GM08714 (cell line): ENCODE data around the gene TTYH2.

Experiments used
- H3K4me3 ChIP-seq: fragments of 200-500 bp; sonication (Bioruptor generic); 2 replicates; pipeline ENCODE4 v1.5.1; 2014; ENCODE audit warnings: mild to moderate bottlenecking, low read length, inconsistent platforms
- ZNF274 ChIP-seq: IDR thresholded peaks from 2 replicates; pipeline ENCODE4 v1.6.1; 2012; ENCODE audit warnings: mild to moderate bottlenecking, low read depth, low read length

TTYH2 gene

GRCh38 chr17:74212913-74213791, at the start of gene TTYH2:
Gene TTYH2 (plus strand): TSS chr17:74213571. CDS start chr17:74213588, 17 bp downstream.
- H3K4me3 ChIP-seq = peak within 1 kb of the TSS; percentile 48
- no peak for TF ChIP-seq ZNF274

- no peak for TF ChIP-seq ZNF274
- no peak overlapping the region for H3K4me3 ChIP-seq
Measured at GRCh38 chr17:74163836-74164235, 49.5 kb upstream of the TTYH2 start.

- no peak overlapping the region for H3K4me3 ChIP-seq
- TF ChIP-seq ZNF274 = no peak
Measured at GRCh38 chr17:74164446-74165045, 48.8 kb upstream of the TTYH2 start.

GRCh38 chr17:74165797-74166365, 47.5 kb upstream of the TTYH2 start:
- H3K4me3 ChIP-seq = no peak overlapping the region
- TF ChIP-seq ZNF274 = no peak

GRCh38 chr17:74170924-74171323, 42.4 kb upstream of the TTYH2 start:
- no peak for TF ChIP-seq ZNF274
- H3K4me3 ChIP-seq = no peak overlapping the region

- TF ChIP-seq ZNF274 = no peak
- H3K4me3 ChIP-seq = no peak overlapping the region
Measured at GRCh38 chr17:74172700-74173099, 40.7 kb upstream of the TTYH2 start.

- H3K4me3 ChIP-seq = no peak overlapping the region
- no peak for TF ChIP-seq ZNF274
Measured at GRCh38 chr17:74176546-74177001, 36.8 kb upstream of the TTYH2 start.

- no peak for TF ChIP-seq ZNF274
- H3K4me3 ChIP-seq = no peak overlapping the region
Measured at GRCh38 chr17:74177018-74177450, 36.3 kb upstream of the TTYH2 start.

GRCh38 chr17:74179576-74179975, 33.8 kb upstream of the TTYH2 start:
- no peak overlapping the region for H3K4me3 ChIP-seq
- TF ChIP-seq ZNF274 = no peak

GRCh38 chr17:74180336-74180735, 33.0 kb upstream of the TTYH2 start:
- no peak for TF ChIP-seq ZNF274
- no peak overlapping the region for H3K4me3 ChIP-seq

GRCh38 chr17:74181341-74181740, 32.0 kb upstream of the TTYH2 start:
- no peak for TF ChIP-seq ZNF274
- no peak overlapping the region for H3K4me3 ChIP-seq

GRCh38 chr17:74182041-74182723, 31.2 kb upstream of the TTYH2 start:
- TF ChIP-seq ZNF274 = no peak
- H3K4me3 ChIP-seq = no peak overlapping the region

GRCh38 chr17:74183411-74183810, 30.0 kb upstream of the TTYH2 start:
- H3K4me3 ChIP-seq = no peak overlapping the region
- no peak for TF ChIP-seq ZNF274

- H3K4me3 ChIP-seq = no peak overlapping the region
- no peak for TF ChIP-seq ZNF274
Measured at GRCh38 chr17:74185571-74186185, 27.7 kb upstream of the TTYH2 start.
